HG02884 (cell line): ENCODE data around the gene CTIF.

Source experiments
- ATAC-seq: cut with Tn5 transposase; IDR thresholded peaks from one replicate; pipeline ENCODE4 v1.9.1; 2021; ENCODE audit warnings: mild to moderate bottlenecking, moderate library complexity; ENCODE audit not compliant: unreplicated experiment

CTIF gene

GRCh38 chr18:48550101-48550729 is 11.4 kb downstream of the CTIF start:
- ATAC-seq, result no peak

DNA sequence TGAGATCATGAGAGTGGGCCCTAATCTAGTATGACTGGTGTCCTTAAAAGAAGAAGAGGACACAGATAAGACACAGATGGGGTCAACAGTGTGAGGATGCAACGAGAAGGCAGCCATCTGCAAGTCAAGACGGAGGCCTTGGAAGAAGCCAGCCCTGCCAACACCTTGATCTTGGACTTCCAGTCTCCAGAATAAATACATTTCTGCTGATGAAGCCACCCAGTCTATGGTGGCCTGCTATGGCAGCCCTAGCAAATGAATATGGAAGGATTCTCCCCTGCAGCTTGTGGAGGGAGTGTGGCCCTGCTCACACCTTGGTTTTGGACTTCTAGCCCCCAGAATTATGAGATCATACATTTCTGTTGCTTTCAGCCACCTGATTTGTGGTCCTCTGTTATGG is 12.3 kb downstream of the CTIF start:
- no peak for ATAC-seq

DNA sequence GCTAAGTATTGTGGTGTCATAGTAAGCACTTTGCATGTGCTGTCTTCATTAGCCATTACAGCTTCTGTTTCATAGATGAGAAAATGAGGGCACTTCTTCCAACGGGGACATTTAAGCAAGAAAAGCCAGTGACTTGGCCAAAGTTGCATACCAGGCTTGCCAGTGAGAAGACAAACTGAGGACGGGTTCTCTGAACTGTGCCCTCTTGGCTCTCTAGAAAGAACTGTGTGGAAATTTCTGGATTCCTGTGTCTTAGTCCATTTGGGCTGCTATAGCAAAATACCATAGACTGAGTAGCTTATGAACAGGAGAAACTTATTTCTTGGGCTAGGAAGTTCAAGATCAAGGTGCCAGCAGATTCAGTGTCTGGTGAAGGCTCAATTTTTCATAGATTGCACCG is 13.3 kb downstream of the CTIF start:
- no peak for ATAC-seq

DNA sequence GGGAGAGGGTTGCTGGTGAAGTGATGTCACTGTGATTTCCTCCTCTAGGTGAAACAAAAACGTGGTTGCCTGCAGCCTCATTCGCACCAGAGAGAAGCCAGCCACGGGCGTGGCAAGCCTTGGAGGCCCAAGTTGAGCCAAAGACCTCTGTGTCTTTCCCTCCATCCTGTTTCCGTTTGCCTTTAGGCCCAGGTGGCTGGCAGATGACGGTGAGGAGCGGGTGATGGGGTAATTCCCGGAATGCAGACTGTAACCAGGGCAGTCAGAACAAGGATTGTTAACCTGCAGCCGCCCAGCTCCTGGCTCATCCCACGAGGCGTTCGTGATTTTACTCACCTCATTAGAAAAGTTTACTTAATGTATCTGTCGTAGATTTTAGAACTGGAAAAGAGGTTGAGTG is 14.4 kb downstream of the CTIF start:
- ATAC-seq, result no peak

DNA sequence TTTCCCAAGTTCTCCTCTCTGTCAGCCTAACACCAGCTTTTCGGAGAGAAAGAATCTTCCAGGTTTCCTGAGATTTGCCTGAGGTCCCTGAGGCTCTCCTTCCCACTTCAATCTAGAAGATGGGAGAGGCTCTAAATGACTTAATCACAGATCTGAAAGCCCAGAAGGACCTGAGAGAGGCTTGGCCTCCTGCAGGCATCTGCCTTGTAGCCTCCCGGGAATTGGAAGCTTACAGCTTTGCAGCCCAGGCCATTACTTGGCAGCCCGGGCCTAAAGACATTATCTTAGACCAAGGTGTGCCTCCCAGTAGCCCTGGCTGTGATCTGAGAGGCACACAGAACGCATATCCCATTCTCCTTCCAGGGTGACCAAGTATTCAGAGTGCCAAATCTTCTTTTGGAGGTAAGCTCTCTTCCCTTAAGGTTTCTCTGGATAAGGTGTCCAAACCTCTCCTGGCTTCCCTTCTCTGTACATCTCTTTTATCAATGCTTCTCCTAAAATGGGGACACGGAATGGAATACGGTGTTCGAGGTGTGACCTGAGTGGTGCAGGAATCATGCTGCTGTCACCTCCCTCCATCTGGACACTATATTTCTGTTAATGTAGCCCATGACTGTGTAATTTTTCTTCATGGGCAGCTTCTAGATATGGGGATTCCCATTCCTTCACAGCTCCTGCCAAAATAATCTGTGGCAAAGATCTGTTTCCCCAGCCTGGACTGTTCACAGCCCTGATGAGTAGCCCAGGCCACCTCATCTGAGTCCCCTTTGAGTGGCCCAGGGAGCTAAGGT is 16.0 kb downstream of the CTIF start:
- ATAC-seq, result no peak

- ATAC-seq, result no peak
These were observed 16.7 kb downstream of the CTIF start for GRCh38 chr18:48555465-48555995.

DNA sequence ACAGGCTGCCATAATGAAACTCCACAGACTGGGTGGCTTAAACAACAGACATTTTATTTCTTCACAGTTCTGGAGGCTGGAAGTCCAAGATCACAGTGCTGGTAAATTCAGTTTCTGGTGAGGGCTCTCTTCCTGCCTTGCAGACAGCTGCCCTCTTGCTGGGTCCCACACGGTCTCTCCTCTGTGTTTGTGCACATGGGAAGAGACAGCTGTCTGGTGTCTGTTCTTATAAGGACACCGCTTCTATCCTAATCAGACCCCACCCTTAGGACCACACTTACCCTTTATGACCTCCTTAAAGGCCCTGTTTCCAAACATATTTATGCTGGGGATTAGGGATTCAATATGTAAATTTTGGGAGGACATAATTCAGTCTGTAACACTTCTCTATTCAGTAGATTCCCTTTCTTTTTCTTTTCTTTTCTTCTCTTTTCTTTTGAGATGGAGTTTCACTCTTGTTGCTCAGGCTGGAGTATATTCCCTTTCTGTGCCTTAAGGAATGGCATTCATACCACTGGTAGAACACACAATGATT is 18.9 kb downstream of the CTIF start:
- no peak for ATAC-seq

GRCh38 chr18:48558248-48558647 is 19.4 kb downstream of the CTIF start:
- no peak for ATAC-seq

DNA sequence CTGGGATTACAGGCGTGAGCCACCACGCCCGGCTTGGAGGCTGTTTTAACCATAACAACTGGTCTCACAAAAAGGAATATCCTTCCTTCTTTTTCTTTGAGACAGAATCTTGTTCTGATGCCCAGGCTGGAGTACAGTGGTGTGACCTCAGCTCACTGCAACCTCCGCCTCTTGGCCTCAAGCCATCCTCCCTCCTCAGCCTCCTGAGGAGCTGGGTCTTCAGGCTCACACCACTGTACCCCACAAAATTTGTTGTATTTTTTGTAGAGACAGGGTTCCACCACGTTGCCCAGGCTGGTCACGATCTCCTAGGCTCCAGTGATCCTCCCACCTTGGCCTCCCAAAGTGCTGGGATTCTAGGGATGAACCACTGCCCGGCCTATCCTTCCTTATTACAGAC is 21.7 kb downstream of the CTIF start:
- no peak for ATAC-seq

DNA sequence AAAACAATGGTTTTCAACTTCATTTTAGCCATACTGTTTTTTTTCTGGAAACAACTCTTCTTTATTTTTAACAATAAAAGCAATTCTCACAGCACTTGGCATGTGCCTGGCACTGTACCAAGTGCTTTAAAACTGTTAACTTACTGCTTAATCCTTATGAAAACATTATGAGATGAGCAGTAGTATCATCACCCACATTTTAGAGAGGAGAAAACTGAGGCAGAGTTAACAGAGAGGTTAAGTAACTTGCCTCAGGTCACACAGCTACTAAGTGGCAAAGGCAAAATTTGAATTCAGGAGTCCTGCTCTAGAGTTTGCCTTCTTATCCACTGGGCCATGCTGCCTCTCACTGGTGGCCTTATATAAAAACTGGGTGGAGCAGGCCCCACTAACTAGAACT is 23.2 kb downstream of the CTIF start:
- ATAC-seq, result no peak

DNA sequence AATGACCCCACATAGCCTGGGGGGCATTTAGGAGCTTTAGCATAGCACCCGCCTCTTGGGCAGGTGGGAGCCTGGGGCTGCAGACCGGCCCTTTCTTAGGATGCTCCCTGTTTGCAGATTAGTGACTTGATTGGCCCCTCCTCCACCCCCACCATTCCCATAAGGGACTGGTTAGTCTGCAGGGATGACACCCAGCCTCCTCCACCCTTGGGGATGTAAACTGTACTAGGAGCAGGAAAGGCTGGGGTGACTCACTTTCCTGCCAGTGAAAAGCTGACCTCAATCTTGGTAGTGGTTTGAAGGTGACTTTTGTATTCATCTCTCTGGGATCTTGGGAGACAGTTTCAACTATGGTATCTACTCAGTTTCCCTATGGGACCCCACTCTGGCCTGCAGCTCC is 24.2 kb downstream of the CTIF start:
- no peak for ATAC-seq

- no peak for ATAC-seq
These were observed 25.3 kb downstream of the CTIF start for GRCh38 chr18:48564139-48564538.

DNA sequence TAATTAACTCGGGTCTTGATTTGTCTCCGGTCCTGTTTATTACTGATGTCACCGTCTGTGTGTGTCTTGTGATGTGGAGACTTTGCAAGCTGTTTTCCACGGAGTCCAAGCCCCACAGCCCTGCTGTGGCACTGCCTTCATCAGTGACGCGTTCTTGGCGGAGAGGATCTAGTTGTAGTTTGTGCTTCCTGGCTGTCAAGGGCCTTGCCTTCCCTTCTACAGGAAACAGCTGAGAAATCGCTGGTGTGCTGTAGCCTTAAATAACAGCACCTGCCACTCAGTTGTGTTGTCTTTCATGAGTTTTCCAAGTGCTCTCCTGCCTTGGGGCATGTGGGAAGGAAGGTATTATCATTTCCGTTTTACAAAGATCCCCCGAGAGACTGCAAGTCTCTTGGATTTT is 26.3 kb downstream of the CTIF start:
- ATAC-seq, result no peak

DNA sequence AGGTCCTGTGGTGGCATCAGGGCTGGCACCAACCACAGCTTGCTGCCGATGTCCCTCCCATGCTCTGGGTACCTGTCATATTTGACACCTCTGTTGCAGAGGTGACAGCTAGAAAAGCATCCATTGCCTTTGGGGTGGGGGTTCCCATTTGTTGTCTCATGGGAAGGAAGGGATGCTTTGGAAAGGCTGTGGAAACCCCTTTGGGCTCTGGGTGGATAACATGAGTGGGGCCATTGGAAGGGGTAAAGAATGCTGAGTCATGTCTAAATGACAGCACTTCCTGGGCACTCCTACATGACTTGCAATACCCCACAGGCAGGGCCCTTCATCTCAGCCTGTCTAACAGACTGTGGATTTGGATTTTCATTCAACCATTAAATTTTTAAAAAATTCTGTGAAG is 27.8 kb downstream of the CTIF start:
- no peak for ATAC-seq

- no peak for ATAC-seq
These were observed 28.6 kb downstream of the CTIF start for GRCh38 chr18:48567388-48567787.

GRCh38 chr18:48569139-48569914 is 30.5 kb downstream of the CTIF start:
- ATAC-seq, result no peak

- no peak for ATAC-seq
These were observed 31.1 kb downstream of the CTIF start for GRCh38 chr18:48569915-48570264.

GRCh38 chr18:48570313-48570712 is 31.5 kb downstream of the CTIF start:
- no peak for ATAC-seq

DNA sequence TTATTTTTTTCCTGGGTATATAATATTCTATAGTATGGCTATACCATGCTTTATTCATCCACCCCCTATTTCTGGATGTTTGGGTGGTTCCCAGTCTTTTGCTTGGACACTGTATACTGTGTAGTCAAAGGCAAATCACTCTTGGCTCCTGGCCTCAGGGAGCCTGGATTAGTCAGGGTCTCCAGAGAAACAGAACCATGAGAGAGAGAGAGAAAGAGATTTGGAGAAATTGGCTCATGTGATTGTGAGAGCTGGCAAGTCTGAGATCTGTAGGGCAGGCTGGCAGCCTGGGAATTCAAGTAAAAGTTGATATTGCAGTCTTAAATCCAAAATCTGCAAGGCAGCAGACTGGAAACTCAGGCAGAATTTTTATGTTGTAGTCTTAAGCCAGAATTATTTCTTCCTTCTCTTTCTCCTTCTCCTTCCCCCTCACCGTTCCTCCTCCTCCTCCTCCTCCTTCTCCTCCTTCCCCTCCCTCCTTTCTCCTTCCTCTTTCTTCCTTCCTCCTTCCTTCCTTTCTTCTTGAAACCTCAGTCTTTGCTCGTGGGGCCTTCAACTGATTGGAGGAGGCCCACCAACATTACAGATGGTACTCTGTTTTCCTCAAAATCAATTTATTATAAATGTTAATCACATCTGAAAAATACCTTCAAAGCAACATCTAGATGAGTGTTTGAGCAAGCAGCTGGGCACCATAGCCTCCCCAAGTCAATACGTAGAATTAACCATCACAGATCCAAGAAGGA is 33.0 kb downstream of the CTIF start:
- no peak for ATAC-seq

GRCh38 chr18:48572402-48573126 is 33.7 kb downstream of the CTIF start:
- ATAC-seq, result no peak
